Measurements from ENCODE around the gene PROX1. TPM values are rescaled to one million over a fixed set of nuclear protein-coding genes. Genes with fewer than 3 reads are reported as not detected.

PROX1 gene
- total and polyA plus RNA-seq, 2 donors (not counting 1 experiment from before 2014, with no cell fraction given): 0.02 to 0.17 TPM

DNA sequence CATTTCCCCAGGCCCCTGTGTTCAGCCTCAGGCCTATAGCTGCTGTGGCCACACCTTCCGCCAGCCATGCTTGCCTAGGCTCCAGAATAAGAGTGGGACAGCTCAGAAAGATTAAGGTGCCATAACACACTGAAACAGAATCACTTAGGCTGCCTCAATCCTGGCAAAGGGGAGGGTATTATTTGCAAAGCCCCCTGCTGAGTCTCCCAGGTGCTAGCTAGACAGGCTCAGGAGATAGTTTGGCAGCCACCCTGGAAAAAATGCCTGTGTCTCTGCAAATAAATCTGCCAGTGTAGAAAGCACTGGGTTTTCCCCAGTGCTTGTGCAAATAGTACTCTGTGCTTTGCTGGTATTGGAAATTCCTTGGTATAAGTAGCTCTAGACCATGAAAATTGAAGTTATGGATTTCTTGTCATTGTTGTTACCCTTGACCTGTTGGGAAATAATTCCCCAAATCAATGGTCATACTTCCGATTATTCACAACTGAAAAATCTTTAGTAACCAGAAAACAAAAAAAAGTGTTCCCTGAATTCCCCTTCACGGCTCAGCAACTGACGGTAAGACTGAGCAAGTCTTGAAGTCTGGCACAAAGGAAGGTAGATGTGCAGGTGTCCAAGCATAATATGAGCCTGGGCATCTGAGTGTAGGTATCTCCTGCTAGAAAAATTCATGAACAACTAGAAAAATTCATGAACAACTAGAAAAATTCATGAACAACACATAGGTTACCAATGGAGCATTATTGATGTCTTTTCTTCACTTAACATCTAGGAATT, 56.9 kb downstream of the PROX1 start:
- no peak overlapping the region for H3K4me3 ChIP-seq (replicated peaks in 1 of 4; ENCODE audit: control extremely low read depth in 1 of 4, insufficient read depth in 1 of 4, low read depth in 3 of 4, low read length in 4 of 4)
- H3K27me3 ChIP-seq (ENCODE audit: control insufficient read depth, insufficient read depth, low read length): no peaks in the 10 kb centered on the region
- no peaks in the 10 kb centered on the region for H3K4me1 ChIP-seq (ENCODE audit: control insufficient read depth, extremely low read depth, insufficient read depth, low read length)
- H3K79me2 ChIP-seq (ENCODE audit: control insufficient read depth, insufficient read depth, low read length): no peaks in the 10 kb centered on the region
- H3K27ac ChIP-seq (ENCODE audit: insufficient read depth, low read length): no peak overlapping the region
- no peak overlapping the region for H3K4me2 ChIP-seq (ENCODE audit: extremely low read depth, insufficient read depth, low read length)
- no peak for DNase-seq (ENCODE audit: low read depth in 2 of 2)
- no peaks in the 10 kb centered on the region for H4K20me1 ChIP-seq (ENCODE audit: control insufficient read depth, extremely low read depth, insufficient read depth, low read length)
- no peaks in the 10 kb centered on the region for H3K36me3 ChIP-seq (ENCODE audit: control insufficient read depth, insufficient read depth, low read length)
- no peak overlapping the region for H2AFZ ChIP-seq (ENCODE audit: low read length)
- TF ChIP-seq, protein P1, sequence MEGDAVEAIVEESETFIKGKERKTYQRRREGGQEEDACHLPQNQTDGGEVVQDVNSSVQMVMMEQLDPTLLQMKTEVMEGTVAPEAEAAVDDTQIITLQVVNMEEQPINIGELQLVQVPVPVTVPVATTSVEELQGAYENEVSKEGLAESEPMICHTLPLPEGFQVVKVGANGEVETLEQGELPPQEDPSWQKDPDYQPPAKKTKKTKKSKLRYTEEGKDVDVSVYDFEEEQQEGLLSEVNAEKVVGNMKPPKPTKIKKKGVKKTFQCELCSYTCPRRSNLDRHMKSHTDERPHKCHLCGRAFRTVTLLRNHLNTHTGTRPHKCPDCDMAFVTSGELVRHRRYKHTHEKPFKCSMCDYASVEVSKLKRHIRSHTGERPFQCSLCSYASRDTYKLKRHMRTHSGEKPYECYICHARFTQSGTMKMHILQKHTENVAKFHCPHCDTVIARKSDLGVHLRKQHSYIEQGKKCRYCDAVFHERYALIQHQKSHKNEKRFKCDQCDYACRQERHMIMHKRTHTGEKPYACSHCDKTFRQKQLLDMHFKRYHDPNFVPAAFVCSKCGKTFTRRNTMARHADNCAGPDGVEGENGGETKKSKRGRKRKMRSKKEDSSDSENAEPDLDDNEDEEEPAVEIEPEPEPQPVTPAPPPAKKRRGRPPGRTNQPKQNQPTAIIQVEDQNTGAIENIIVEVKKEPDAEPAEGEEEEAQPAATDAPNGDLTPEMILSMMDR (conservative IDR thresholded peaks at IDR 0.05 in 1 of 2, IDR thresholded peaks at IDR 0.05 in 1 of 2; ENCODE audit: low read depth in 1 of 2, low read length in 2 of 2): no peak
- TF ChIP-seq EZH2 (IDR thresholded peaks at IDR 0.05; ENCODE audit: low read length, missing control alignments): no peak
- no peaks in the 10 kb centered on the region for H3K9me3 ChIP-seq (ENCODE audit: control insufficient read depth, insufficient read depth, low read depth, low read length)
- no peak overlapping the region for H3K9ac ChIP-seq (ENCODE audit: insufficient read depth, low read length)

- H4K20me1 ChIP-seq (ENCODE audit: control insufficient read depth, extremely low read depth, insufficient read depth, low read length): no peaks in the 10 kb centered on the region
- H2AFZ ChIP-seq (ENCODE audit: low read length): no peak overlapping the region
- no peak for TF ChIP-seq EZH2 (IDR thresholded peaks at IDR 0.05; ENCODE audit: low read length, missing control alignments)
- TF ChIP-seq, protein P1 (conservative IDR thresholded peaks at IDR 0.05 in 1 of 2, IDR thresholded peaks at IDR 0.05 in 1 of 2; ENCODE audit: low read depth in 1 of 2, low read length in 2 of 2): no peak
- no peak for DNase-seq (ENCODE audit: low read depth in 2 of 2)
- H3K4me1 ChIP-seq (ENCODE audit: control insufficient read depth, extremely low read depth, insufficient read depth, low read length): no peaks in the 10 kb centered on the region
- no peak overlapping the region for H3K27ac ChIP-seq (ENCODE audit: insufficient read depth, low read length)
- H3K4me2 ChIP-seq (ENCODE audit: extremely low read depth, insufficient read depth, low read length): no peak overlapping the region
- H3K27me3 ChIP-seq (ENCODE audit: control insufficient read depth, insufficient read depth, low read length): no peaks in the 10 kb centered on the region
- H3K4me3 ChIP-seq (replicated peaks in 1 of 4; ENCODE audit: control extremely low read depth in 1 of 4, insufficient read depth in 1 of 4, low read depth in 3 of 4, low read length in 4 of 4): no peak overlapping the region
- H3K79me2 ChIP-seq (ENCODE audit: control insufficient read depth, insufficient read depth, low read length): no peaks in the 10 kb centered on the region
- no peak overlapping the region for H3K9ac ChIP-seq (ENCODE audit: insufficient read depth, low read length)
- H3K36me3 ChIP-seq (ENCODE audit: control insufficient read depth, insufficient read depth, low read length): no peaks in the 10 kb centered on the region
- H3K9me3 ChIP-seq (ENCODE audit: control insufficient read depth, insufficient read depth, low read depth, low read length): no peaks in the 10 kb centered on the region
These were observed 63.0 kb downstream of the PROX1 start for GRCh38 chr1:214050513-214051401.

DNA sequence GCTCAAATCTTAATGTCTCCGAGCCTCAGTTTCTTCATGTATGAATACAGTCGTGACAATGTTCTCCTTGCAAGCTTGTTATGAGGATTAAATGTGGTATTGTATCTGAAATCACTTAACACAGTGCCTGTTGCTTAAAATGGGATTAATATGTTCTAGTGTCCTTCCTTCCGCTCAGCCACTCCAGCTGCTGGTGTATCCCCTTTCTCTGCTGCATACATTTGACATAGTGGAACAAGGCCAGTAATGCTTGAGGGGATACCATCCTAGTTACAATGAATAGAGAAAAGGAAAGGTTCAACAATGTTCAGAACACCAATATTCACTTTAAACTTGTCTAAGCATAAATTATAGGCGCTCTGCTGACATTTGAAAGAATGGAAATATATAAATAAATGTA, 64.0 kb downstream of the PROX1 start:
- Histone ChIP-seq H3K36me3 (ENCODE audit: control insufficient read depth, insufficient read depth, low read length) (no peaks in the 10 kb centered on the region), H3K4me1 (ENCODE audit: control insufficient read depth, extremely low read depth, insufficient read depth, low read length) (no peaks in the 10 kb centered on the region), H3K4me3 (replicated peaks in 1 of 4; ENCODE audit: control extremely low read depth in 1 of 4, insufficient read depth in 1 of 4, low read depth in 3 of 4, low read length in 4 of 4) (no peak overlapping the region), H3K9ac (ENCODE audit: insufficient read depth, low read length) (no peak overlapping the region), H4K20me1 (ENCODE audit: control insufficient read depth, extremely low read depth, insufficient read depth, low read length) (no peaks in the 10 kb centered on the region), H3K27ac (ENCODE audit: insufficient read depth, low read length) (no peak overlapping the region), H3K79me2 (ENCODE audit: control insufficient read depth, insufficient read depth, low read length) (no peaks in the 10 kb centered on the region), H2AFZ (ENCODE audit: low read length) (no peak overlapping the region), H3K27me3 (ENCODE audit: control insufficient read depth, insufficient read depth, low read length) (no peaks in the 10 kb centered on the region), H3K4me2 (ENCODE audit: extremely low read depth, insufficient read depth, low read length) (no peak overlapping the region), H3K9me3 (ENCODE audit: control insufficient read depth, insufficient read depth, low read depth, low read length) (no peaks in the 10 kb centered on the region)
- no peak for TF ChIP-seq EZH2 (IDR thresholded peaks at IDR 0.05; ENCODE audit: low read length, missing control alignments)
- TF ChIP-seq, protein P1 (conservative IDR thresholded peaks at IDR 0.05 in 1 of 2, IDR thresholded peaks at IDR 0.05 in 1 of 2; ENCODE audit: low read depth in 1 of 2, low read length in 2 of 2): no peak
- DNase-seq (ENCODE audit: low read depth in 2 of 2): no peak
